Left renal pelvis (tissue), 4 donors: Measurements from ENCODE around the gene WWOX. TPM values are rescaled to one million over a fixed set of nuclear protein-coding genes. Genes with fewer than 3 reads are reported as not detected.

Experiments
- DNase-seq, 4 donors: peaks; one replicate each; pipeline ENCODE4 v3.0.0-alpha.2; 2013; ENCODE audit warnings: low read depth in 4 of 4, low spot score in 3 of 4
- polyA plus RNA-seq, 4 donors: library from polyadenylated mRNA; unstranded; fragments of 120-200 nt; gene quantifications; one replicate each; pipeline ENCODE4 v1.2.1, GENCODE V29; 2013; ENCODE audit not compliant: insufficient read length in 4 of 4

WWOX gene
- polyA plus RNA-seq, 4 donors, result 19.6 to 43.2 (median 39.7) TPM

- DNase-seq, result no peak
Measured at GRCh38 chr16:78837706-78838105, 738.3 kb downstream of the WWOX start.

DNA sequence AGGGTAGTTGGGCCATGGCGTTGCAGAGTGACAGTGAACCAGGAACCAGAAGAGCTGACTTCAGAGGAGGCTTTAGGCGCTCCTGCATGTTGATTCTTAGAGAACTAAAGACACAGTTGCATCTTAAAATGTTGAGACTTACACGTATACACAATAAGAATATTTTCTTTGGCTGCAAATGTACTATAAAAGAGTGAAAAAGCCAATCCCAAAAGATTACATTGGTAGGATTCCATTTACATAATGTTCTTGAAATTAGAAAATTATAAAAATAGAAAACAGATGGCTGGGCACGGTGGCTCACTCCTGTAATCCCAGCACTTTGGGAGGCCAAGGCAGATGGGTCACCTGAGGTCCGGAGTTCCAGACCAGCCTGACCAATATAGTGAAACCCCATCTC lies 738.8 kb downstream of the WWOX start:
- DNase-seq, result no peak

- DNase-seq, result no peak
Measured at GRCh38 chr16:78842950-78843349, 743.5 kb downstream of the WWOX start.

- no peak for DNase-seq
Measured at GRCh38 chr16:78843978-78844377, 744.5 kb downstream of the WWOX start.

GRCh38 chr16:78844682-78845081 lies 745.2 kb downstream of the WWOX start:
- DNase-seq, result no peak

- no peak for DNase-seq
Measured at GRCh38 chr16:78851266-78851665, 751.8 kb downstream of the WWOX start.

DNA sequence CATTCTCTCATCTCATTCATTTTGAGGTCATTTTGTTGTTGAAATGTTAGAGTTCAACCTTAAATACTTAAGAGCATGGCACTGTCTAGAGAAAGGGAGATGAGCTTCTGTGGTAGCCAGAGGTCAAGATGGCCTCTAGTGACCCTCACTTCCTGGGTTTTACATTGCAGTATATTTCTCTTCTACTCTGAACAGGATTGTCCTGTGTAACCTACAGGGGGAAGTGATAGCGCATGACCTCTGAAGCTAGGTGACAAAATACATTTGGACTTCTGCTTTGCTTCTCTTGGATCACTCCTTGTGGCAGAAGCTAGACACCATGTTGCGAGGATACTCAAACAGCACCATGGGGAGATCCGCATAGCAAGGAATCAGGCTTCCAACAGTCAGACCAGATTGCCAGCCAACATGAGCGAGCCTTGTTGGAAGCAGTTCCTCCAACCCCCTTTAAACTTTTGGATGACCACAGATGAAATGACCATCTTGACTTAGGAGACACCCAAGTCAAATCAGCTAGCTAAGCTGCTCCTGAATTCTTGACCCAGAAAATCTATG lies 752.7 kb downstream of the WWOX start:
- DNase-seq, result no peak

GRCh38 chr16:78862022-78862421 lies 762.6 kb downstream of the WWOX start:
- no peak for DNase-seq

DNA sequence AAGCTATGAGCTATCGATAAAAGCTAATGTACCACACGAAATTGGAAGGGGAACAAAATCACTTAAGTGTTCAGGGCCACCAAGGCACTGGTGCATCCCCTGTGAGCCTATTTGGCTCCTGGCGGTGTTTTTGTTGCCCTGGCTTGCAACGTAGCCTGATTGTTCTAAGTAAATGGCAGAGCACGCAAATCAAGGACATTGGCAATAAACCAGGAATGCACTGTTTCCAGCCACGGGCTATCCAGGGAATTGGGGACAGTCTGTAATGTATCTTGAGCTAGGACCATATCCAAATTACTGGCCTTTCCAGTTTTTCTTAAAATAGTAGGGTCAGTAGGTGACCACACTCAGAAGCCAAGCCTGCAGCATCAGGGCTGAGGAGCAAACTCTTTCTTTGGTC lies 767.1 kb downstream of the WWOX start:
- no peak for DNase-seq

DNA sequence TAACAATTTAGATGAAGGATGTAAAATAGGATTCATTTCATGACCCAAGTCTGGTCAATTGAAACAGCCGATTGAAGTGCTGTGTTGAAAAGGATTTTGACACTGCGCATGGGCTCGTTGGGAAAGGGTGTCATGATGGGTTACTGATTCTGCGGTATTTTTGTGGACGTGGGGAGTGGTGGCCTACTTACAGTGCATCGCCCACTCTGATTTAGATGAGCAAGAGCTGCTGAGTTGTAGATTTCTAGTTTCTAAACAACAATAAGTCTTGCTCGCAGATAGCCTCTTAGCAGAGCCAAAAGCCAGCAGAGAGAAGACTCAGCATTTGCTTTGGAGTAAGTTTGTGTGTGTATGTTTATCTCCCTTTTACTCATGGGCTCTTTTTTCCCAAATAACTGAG lies 770.0 kb downstream of the WWOX start:
- no peak for DNase-seq

- DNase-seq, result no peak
Measured at GRCh38 chr16:78871241-78871640, 771.8 kb downstream of the WWOX start.

GRCh38 chr16:78876671-78877070 lies 777.2 kb downstream of the WWOX start:
- no peak for DNase-seq

DNA sequence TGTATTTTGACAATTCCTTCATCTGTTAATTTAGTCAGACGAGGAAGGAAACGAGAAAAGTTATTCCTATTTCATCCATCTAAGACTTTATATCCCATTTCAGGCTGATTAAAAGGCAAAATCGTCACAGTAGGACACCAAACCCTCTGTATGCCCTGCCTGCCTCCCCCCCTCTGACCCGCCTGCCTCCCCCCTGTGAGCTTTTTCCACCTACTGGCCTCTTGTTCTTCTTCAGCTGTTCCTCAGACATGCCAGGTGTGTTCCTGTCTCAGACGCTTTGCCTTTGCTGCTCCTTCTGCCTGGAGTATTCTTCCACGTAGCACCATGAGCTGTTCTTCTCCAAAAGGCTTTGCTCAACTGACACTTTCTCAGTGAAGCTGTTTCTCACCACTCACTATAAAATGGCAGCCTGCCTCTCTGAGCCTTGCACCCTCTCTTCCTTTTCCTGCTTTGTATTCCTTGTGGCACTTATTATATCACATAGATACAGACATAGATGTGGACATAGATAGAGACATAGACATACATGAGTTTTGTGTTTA lies 777.7 kb downstream of the WWOX start:
- DNase-seq, result no peak

GRCh38 chr16:78878570-78878969 lies 779.1 kb downstream of the WWOX start:
- DNase-seq, result no peak

- DNase-seq, result no peak
Measured at GRCh38 chr16:78879011-78879410, 779.6 kb downstream of the WWOX start.

- DNase-seq, result no peak
Measured at GRCh38 chr16:78882150-78882549, 782.7 kb downstream of the WWOX start.

DNA sequence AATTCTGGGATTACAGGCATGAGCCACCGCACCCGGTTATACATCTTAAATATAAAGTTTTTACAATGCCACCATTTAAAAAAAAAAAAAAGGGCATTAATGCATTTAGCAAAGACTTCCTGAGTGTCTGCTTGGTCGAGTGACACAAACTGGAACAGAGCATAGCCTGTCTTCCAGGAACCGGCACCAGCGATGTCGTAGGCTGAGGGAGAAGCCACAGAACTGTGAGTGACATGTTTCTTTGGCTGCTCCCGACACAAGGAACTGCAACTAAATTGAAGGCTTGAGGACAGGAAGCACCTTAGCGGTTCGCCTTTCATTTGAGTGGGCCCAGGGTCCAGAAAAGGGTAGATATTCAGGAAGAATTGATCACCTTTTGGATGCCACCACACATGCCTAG lies 783.3 kb downstream of the WWOX start:
- no peak for DNase-seq

DNA sequence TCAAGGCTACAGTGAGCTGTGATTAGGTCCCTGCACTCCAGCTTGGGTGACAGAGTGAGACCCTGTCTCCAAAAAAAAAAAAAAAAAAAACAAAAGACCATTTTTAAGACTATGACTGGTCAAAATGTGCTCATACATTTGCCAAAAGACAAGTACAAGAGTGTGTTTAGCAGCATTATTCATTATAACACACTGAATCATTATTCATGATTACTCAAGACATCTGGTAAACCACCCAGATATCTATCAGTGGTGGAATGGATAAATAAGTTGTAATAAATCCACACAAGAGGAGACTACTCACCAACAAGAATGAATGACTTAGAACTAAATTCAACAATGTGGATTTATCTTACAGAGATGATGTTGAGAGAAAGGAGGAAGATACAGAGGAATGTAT lies 784.8 kb downstream of the WWOX start:
- DNase-seq, result no peak

- DNase-seq, result no peak
Measured at GRCh38 chr16:78889346-78889745, 789.9 kb downstream of the WWOX start.

DNA sequence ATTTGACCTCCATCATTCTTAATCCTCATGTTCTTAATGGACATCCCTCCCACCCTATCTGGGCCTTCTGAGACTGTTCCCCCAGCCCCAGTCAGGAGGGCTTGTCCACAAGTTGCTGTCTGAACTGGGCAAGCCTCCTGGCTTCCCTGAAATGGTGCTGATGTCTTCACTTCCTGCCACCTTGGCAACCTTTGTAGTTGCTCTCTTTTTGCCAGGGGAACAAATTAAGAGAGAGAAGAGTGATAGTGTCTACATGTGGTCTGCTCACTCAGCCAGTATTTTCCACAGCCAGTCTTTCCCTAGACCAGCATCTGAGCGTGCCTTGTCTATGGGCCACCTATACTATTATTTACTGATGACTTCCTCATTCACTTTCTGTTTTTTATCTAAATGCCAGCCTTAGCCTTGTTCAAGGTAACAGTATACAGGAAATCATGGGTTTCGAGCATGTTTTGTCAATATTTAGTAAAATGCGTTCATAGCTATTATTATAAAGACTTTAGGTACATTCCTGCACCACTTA lies 791.0 kb downstream of the WWOX start:
- DNase-seq, result no peak

- no peak for DNase-seq
Measured at GRCh38 chr16:78892951-78893733, 793.7 kb downstream of the WWOX start.

GRCh38 chr16:78894886-78895285 lies 795.4 kb downstream of the WWOX start:
- DNase-seq, result no peak
